K562 treated with DMSO at 1 percent for 24 hours (cell line): ENCODE data around the gene CFI. TPM values are rescaled to one million over a fixed set of nuclear protein-coding genes. Genes with fewer than 3 reads are reported as not detected.

Experiments used
- total RNA-seq: library from RNA; unstranded; fragments of 300-600 nt; gene quantifications from 2 replicates; pipeline ENCODE4 v1.2.3, GENCODE V29; 2022; ENCODE audit warnings: low read depth; ENCODE audit not compliant: insufficient read depth

Gene CFI
- 0.75 and 1.1 TPM in 2 replicates for total RNA-seq

GRCh38 chr4:109801895-109802319 is at the start of gene CFI:
Gene CFI, minus strand, starts transcription at chr4:109801999. Its CDS starts 28 bp downstream, at chr4:109801971.

GRCh38 chr4:109847896-109848442 is 46.2 kb upstream of the CFI start, which contains the start of gene LRIT3:
Gene LRIT3, plus strand, starts transcription at chr4:109848107. Its CDS starts 95 bp downstream, at chr4:109848202.

DNA sequence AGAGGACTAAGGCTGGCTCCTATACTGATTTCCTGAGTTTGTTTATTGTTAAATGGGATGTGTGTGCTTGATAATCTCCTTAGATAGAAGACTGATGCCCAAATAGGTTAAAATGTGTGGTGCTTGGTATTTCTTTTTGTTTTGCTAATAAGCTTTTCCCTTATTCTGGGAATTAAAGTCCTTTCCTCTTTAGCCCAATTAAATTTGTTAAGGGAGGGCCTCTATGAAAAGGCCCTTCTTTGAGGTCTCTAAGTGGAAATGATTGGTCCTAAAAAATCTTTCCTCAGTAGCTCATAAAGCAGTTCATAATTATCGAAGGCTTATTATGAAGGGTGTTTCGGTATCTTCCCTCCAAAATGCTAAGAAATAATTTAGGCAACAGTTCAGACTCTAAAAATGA is 25.9 kb upstream of the CFI start, which contains the start of gene RRH:
Gene RRH (plus strand): TSS at position 301 of the 400 bp plus-strand sequence. CDS start 56 bp downstream, at position 357.

GRCh38 chr4:109815151-109816081 is 13.6 kb upstream of the CFI start, which contains the start of gene GAR1:
Gene GAR1, plus strand, starts transcription at chr4:109815762. Its CDS starts 403 bp downstream, at chr4:109816165.

GRCh38 chr4:109729718-109730618 is 71.8 kb downstream of the CFI start, which contains the start of gene PLA2G12A:
Gene PLA2G12A, minus strand, starts transcription at chr4:109730070. Its CDS starts 261 bp downstream, at chr4:109729809.

GRCh38 chr4:109702950-109703663 is 98.7 kb downstream of the CFI start, which contains the start of gene CASP6:
Gene CASP6, minus strand, starts transcription at chr4:109703445. Its CDS starts 50 bp downstream, at chr4:109703395.

Other genes with a start within 250 kb of the CFI start
- gene MCUB, start 241.8 kb downstream of the CFI start, total RNA-seq = 19.9 and 23.9 TPM in 2 replicates
- 32.2 and 34.0 TPM in 2 replicates for gene CASP6, start 98.6 kb downstream of the CFI start, total RNA-seq
- gene PLA2G12A, start 71.9 kb downstream of the CFI start, total RNA-seq = 22.8 and 56.3 TPM in 2 replicates
- gene GAR1, start 13.8 kb upstream of the CFI start, total RNA-seq = 15.3 and 16.1 TPM in 2 replicates
- not detected in 2 replicates for gene RRH, start 26.0 kb upstream of the CFI start, total RNA-seq
- gene LRIT3, start 46.1 kb upstream of the CFI start, total RNA-seq = not detected in 2 replicates
- 3.4 and 6.4 TPM in 2 replicates for gene EGF, start 110.9 kb upstream of the CFI start, total RNA-seq